Heart right ventricle (tissue), 16 donors: ENCODE data around the gene IRF3. TPM values are rescaled to one million over a fixed set of nuclear protein-coding genes. Genes with fewer than 3 reads are reported as not detected.
A peak's percentile ranks its signal among the peaks of the same experiment; 100 is the strongest.
"Not testable (repeated sequence)": the region's sequence is repeated elsewhere in the genome, so short reads cannot be mapped to it uniquely, and the experiment has no call there.

Experiments used
- ATAC-seq, 8 donors: fragments of 200-7000 bp; cut with Tn5 transposase; one replicate each; pipeline ENCODE4 v1.9.1; 2020; ENCODE audit warnings: mild to moderate bottlenecking in 8 of 8, moderate library complexity in 8 of 8, moderate number of reproducible peaks in 1 of 8
- DNase-seq, 2 donors: peaks; one replicate each; pipeline ENCODE4 v3.0.0-alpha.2; 2020
- H3K27ac ChIP-seq, 10 donors: fragments of 200-600 bp; sonication (generic) in 2 of 10; one replicate each; pipeline versions ENCODE4 v1.5.0 to v1.8.0; 2020 to 2022; ENCODE audit warnings: mild to moderate bottlenecking in 3 of 10
- H3K27me3 ChIP-seq, 7 donors: fragments of 200-600 bp; one replicate each; pipeline ENCODE4 v1.8.0; 2021 to 2022; ENCODE audit warnings: mild to moderate bottlenecking in 2 of 7
- H3K36me3 ChIP-seq, 9 donors: fragments of 200-600 bp; sonication (generic) in 1 of 9; one replicate each; pipeline versions ENCODE4 v1.5.0 to v1.8.0; 2020 to 2022; ENCODE audit warnings: mild to moderate bottlenecking in 2 of 9
- H3K4me1 ChIP-seq, 9 donors: fragments of 200-600 bp; sonication (generic) in 1 of 9; one replicate each; pipeline versions ENCODE4 v1.5.0 to v1.8.0; 2020 to 2022; ENCODE audit warnings: mild to moderate bottlenecking in 4 of 9
- H3K4me3 ChIP-seq, 10 donors: fragments of 200-600 bp; sonication (generic) in 2 of 10; one replicate each; pipeline versions ENCODE4 v1.5.0 to v1.8.0; 2020 to 2022; ENCODE audit warnings: mild to moderate bottlenecking in 7 of 10, moderate library complexity in 2 of 10
- H3K9me3 ChIP-seq, 11 donors: fragments of 200-600 bp in 10 of 11; sonication (generic) in 2 of 11; one replicate each; pipeline versions ENCODE4 v1.5.0 to v1.8.0; 2013 to 2022; ENCODE audit warnings: mild to moderate bottlenecking in 2 of 11, control low read depth in 1 of 11, moderate library complexity in 1 of 11
- CTCF ChIP-seq, 9 donors: fragments of 200-600 bp; sonication (generic) in 2 of 9; IDR thresholded peaks; one replicate each; pipeline versions ENCODE4 v1.5.0 to v1.8.0; 2021 to 2022; ENCODE audit warnings: antibody characterized with exemption in 9 of 9, mild to moderate bottlenecking in 5 of 9, moderate library complexity in 1 of 9
- WGBS, 2 donors: extraction: QIAGEN DNeasy Blood & Tissue Kit; methylation state at CpG; one replicate each; pipeline ENCODE4 v1.1.7; 2013; ENCODE audit warnings: inconsistent platforms in 1 of 2; 5-methylcytosine and 5-hydroxymethylcytosine counted together
- intact Hi-C, 10 donors: fragments of 100-400 bp; cut with DNase I; formaldehyde crosslinking; loops; one replicate each; pipeline versions ENCODE4 v1.11.1 to v1.14.2; 2022
- polyA plus RNA-seq, 2 donors: library from polyadenylated mRNA; stranded (reverse); fragments of 200-250 nt; gene quantifications; one replicate each; pipeline ENCODE4 v1.2.3, GENCODE V29; 2013
- total RNA-seq, 10 donors: library from RNA; stranded (reverse); fragmentation: NEBNext Ultra II Directional in 3 of 10; extraction: Animal tissue kit (Norgen Biotek cat#: 25700) in 3 of 10; gene quantifications; one replicate each; pipeline versions ENCODE4 v1.2.1 to v1.2.4, GENCODE V29; 2021 to 2023
- donor health status: Arrhythmogenic right ventricular cardiomyopathy.
- donor health status: ischemic (EF 13 %, LVEDD 7.1; RV severe dilation, severe dysfunction).
- donor health status: healthy with polysubstance abuse.
- donor health status: DM: no; HTN: yes; CAD: no.
- donor health status: DM: no; HTN: no; CAD: no.
- donor health status: ischemic (EF 25% LVEDD 6.9; RV normal size, moderate dysfunction).
- donor health status: ischemic (EF 25% LVEDD 5.7; RV mildly dilated, moderate dysfunction).
- donor health status: healthy.
- donor health status: DM: yes; HTN: yes; CAD: no.
- donor health status: Ischemic cardiomyopathy.
- donor health status: ischemic (EF 35%, LVEDD 5.7; RV mildly dilated, moderate dysfunction).
- donor health status: nonischemic (EF 11% LVEDD 7.7; RV severe dilation, severe dysfunction).
- donor health status: DM: yes; HTN: yes; CAD: no.
- donor health status: PGD.
- donor health status: ischemic (EF 29% LVEDD 5.4; RV normal size, mild dysfunction).
- donor health status: nonischemic (EF 23%, LVEDD 6.1; RV moderate dilation, normal function).

IRF3 gene
- total and polyA plus RNA-seq, 12 donors = 22.3 to 84.2 (median 25.4) TPM

- Histone ChIP-seq H3K4me3 (no peak overlapping the region), H3K9me3 (no peaks in the 10 kb centered on the region), H3K27me3 (no peaks in the 10 kb centered on the region), H3K27ac (peak overlapping the region in 5 of 10 donors; percentile 32 to 99 (median 65)), H3K4me1 (peaks cover 4 to 60% (median 44%) of the 10 kb centered on the region in 9 donors), H3K36me3 (peaks cover 0 to 24% (median 3%) of the 10 kb centered on the region in 9 donors)
- DNase-seq (no peak), ATAC-seq (no peak)
- no peak for TF ChIP-seq CTCF (IDR thresholded peaks at IDR 0.05)
- WGBS, 2 donors = 79% methylated on average over 30 of the region's 30 CpGs
- intact Hi-C loops = loop anchor here in 3 of 10 donors (5.0 kb wide), 1 partner anchor 44 kb away; the partner anchor contains the start of gene PRR12 (in 3 of the 3)
Measured at GRCh38 chr19:49636233-49636932, 29.3 kb downstream of the IRF3 start.

- intact Hi-C loops = loop anchor here in 3 of 10 donors (5.0 kb wide), 1 partner anchor 43 kb away; the partner anchor contains the start of gene PRR12 (in 3 of the 3)
- no peak overlapping the region for H3K4me3 ChIP-seq
- H3K9me3 ChIP-seq = no peaks in the 10 kb centered on the region
- DNase-seq (no peak), ATAC-seq (no peak)
- peaks cover 0 to 24% (median 3%) of the 10 kb centered on the region in 9 donors for H3K36me3 ChIP-seq
- 41% methylated on average over 24 of the region's 24 CpGs for WGBS, 2 donors
- H3K4me1 ChIP-seq = peaks cover 4 to 62% (median 43%) of the 10 kb centered on the region in 9 donors
- no peak for TF ChIP-seq CTCF (IDR thresholded peaks at IDR 0.05)
- H3K27me3 ChIP-seq = no peaks in the 10 kb centered on the region
- peak overlapping the region in 9 of 10 donors; percentile 14 to 66 (median 55) for H3K27ac ChIP-seq
Measured at GRCh38 chr19:49635530-49636232, 30.0 kb downstream of the IRF3 start.

GRCh38 chr19:49633273-49633672, 32.4 kb downstream of the IRF3 start:
- Histone ChIP-seq H3K4me1 (peaks cover 5 to 61% (median 33%) of the 10 kb centered on the region in 9 donors), H3K36me3 (peaks cover 0 to 28% (median 3%) of the 10 kb centered on the region in 9 donors)
- ATAC-seq, H3K4me3 ChIP-seq, H3K27me3 ChIP-seq, H3K9me3 ChIP-seq, intact Hi-C loops, H3K27ac ChIP-seq, DNase-seq: not testable (repeated sequence)
- WGBS, 2 donors = 69 to 72% methylated on average over 9 of the region's 9 CpGs

GRCh38 chr19:49632576-49632975, 33.1 kb downstream of the IRF3 start:
- Histone ChIP-seq H3K36me3 (peaks cover 0 to 33% (median 3%) of the 10 kb centered on the region in 9 donors), H3K9me3 (no peaks in the 10 kb centered on the region), H3K27me3 (no peaks in the 10 kb centered on the region), H3K4me1 (peaks cover 5 to 54% (median 30%) of the 10 kb centered on the region in 9 donors), H3K4me3 (no peak overlapping the region), H3K27ac (no peak overlapping the region)
- WGBS, 2 donors = 96 to 99% methylated on average over 5 of the region's 5 CpGs
- DNase-seq = no peak
- no peak for TF ChIP-seq CTCF (IDR thresholded peaks at IDR 0.05)
- no peak for ATAC-seq
- intact Hi-C loops = no loop called here
